SJSA1 (cell line): ENCODE measurements around the gene GH2. TPM values are rescaled to one million over a fixed set of nuclear protein-coding genes. Genes with fewer than 3 reads are reported as not detected.
"Not testable (repeated sequence)": the region's sequence is repeated elsewhere in the genome, so short reads cannot be mapped to it uniquely, and the experiment has no call there.

Experiments used
- DNase-seq, 2 experiments: peaks; one replicate each; pipeline ENCODE4 v3.0.0-alpha.2; 2015 to 2020; ENCODE audit warnings: low spot score in 2 of 2, low read depth in 1 of 2
- H3K27ac ChIP-seq: fragments of 250-450 bp; sonication (Bioruptor Pico); 2 replicates; pipeline ENCODE4 v1.5.1; 2020; ENCODE audit warnings: mild to moderate bottlenecking, moderate library complexity
- H3K27me3 ChIP-seq: fragments of 250-450 bp; sonication (Bioruptor Pico); replicated peaks from 2 replicates; pipeline ENCODE4 v1.5.1; 2020; ENCODE audit warnings: mild to moderate bottlenecking, moderate library complexity
- H3K36me3 ChIP-seq: fragments of 250-450 bp; sonication (Bioruptor Pico); 2 replicates; pipeline ENCODE4 v1.5.1; 2020; ENCODE audit warnings: mild to moderate bottlenecking
- H3K4me1 ChIP-seq: fragments of 250-450 bp; sonication (Bioruptor Pico); replicated peaks from 2 replicates; pipeline ENCODE4 v1.6.1; 2021; ENCODE audit warnings: mild to moderate bottlenecking
- H3K4me3 ChIP-seq: fragments of 250-450 bp; sonication (Bioruptor Pico); 2 replicates; pipeline ENCODE4 v1.5.1; 2020; ENCODE audit warnings: mild to moderate bottlenecking
- H3K9me3 ChIP-seq: fragments of 250-450 bp; sonication (Bioruptor Pico); replicated peaks from 2 replicates; pipeline ENCODE4 v1.5.1; 2020; ENCODE audit warnings: mild to moderate bottlenecking
- total RNA-seq: library from RNA; depleted of rRNA; stranded (reverse); fragments of >200 nt; shearing (Covaris generic); gene quantifications from 2 replicates; pipeline ENCODE4 v1.2.3, GENCODE V29; 2014

GH2 gene
- total RNA-seq, 1 experiment from 2014 or later = not detected

DNA sequence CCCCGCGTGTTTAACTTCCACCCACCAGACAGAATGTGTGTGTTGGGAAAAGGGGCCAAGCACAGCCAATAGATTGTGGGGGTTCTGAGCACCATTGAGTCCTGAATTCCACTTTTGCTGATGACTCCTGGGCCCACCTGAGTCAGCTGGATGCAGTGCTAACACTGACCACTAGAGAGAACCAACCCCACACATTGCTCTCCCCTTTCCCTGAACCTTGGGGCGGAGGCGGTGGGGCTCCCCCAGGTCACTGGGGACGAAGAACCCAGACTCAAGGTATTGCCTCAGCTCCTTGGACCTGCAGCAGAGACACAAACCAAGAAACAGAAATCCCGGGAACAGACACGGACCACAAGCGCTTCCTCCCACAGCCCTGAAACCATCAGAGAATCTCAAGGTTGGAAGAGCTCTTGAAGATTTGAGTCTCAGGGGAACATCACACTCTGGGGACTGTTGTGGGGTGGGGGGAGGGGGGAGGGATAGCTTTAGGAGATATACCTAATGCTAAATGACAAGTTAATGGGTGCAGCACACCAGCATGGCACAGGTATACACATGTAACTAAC lies 7.6 kb downstream of the GH2 start:
- DNase-seq, H3K36me3 ChIP-seq, H3K4me3 ChIP-seq, H3K9me3 ChIP-seq, H3K27ac ChIP-seq, H3K4me1 ChIP-seq, H3K27me3 ChIP-seq: not testable (repeated sequence)

GRCh38 chr17:63873577-63873976 lies 8.2 kb downstream of the GH2 start, which contains the start of gene CSH2:
CSH2 (minus strand) TSS chr17:63873677; CDS start chr17:63873614, 63 bp downstream.
- H3K36me3 ChIP-seq, H3K4me1 ChIP-seq, DNase-seq, H3K27me3 ChIP-seq, H3K27ac ChIP-seq, H3K4me3 ChIP-seq, H3K9me3 ChIP-seq: not testable (repeated sequence)

GRCh38 chr17:63871646-63872365 lies 9.9 kb downstream of the GH2 start:
- not testable (repeated sequence) for H3K4me3 ChIP-seq, H3K36me3 ChIP-seq, H3K27me3 ChIP-seq, DNase-seq, H3K4me1 ChIP-seq, H3K27ac ChIP-seq, H3K9me3 ChIP-seq

DNA sequence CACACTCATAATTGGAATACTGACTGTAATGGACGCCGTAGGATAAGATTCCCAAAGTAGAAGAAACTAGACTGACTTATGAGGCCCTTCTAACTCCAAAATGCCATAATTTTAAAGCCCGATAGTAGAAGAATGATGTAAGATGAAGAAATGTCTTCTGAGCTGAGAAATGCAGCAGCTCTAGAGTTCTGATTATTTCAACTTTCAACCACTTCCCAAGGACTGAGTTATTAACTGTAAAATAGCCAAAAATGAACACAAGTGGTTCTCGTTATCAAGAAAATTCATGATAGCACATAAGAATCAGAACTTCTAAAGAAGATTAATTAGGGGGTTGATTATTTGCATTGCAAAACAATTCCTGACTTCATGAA lies 11.5 kb downstream of the GH2 start:
- not testable (repeated sequence) for H3K27me3 ChIP-seq, DNase-seq, H3K36me3 ChIP-seq, H3K9me3 ChIP-seq, H3K4me3 ChIP-seq, H3K4me1 ChIP-seq, H3K27ac ChIP-seq

GRCh38 chr17:63869491-63870291 lies 12.1 kb downstream of the GH2 start:
- H3K36me3 ChIP-seq = not testable (repeated sequence)

GRCh38 chr17:63866625-63867024 lies 15.1 kb downstream of the GH2 start:
- DNase-seq, H3K36me3 ChIP-seq, H3K27ac ChIP-seq, H3K9me3 ChIP-seq, H3K4me3 ChIP-seq, H3K27me3 ChIP-seq, H3K4me1 ChIP-seq: not testable (repeated sequence)

More at GRCh38 chr17:63869491-63870291, 12.1 kb downstream of the GH2 start:
- H3K4me1 ChIP-seq, H3K9me3 ChIP-seq, H3K4me3 ChIP-seq, H3K27me3 ChIP-seq, H3K27ac ChIP-seq, DNase-seq: not testable (repeated sequence)

DNA sequence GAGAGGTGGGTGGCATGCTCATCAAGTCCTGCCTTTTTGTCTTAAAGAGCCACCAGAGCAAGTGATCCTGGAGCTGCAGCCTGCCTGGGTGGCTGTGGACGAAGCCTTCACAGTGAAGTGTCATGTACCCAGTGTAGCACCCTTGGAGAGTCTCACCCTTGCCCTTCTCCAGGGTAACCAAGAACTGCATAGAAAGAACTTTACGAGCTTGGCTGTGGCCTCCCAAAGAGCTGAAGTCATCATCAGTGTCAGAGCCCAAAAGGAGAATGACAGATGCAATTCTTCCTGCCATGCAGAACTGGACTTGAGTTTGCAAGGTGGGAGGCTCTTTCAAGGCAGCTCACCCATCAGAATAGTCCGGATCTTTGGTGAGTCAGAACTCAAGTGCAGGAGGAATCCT lies 22.5 kb downstream of the GH2 start:
- no peak overlapping the region for H3K27ac ChIP-seq
- H3K27me3 ChIP-seq = no peaks in the 10 kb centered on the region
- no peak for DNase-seq
- no peaks in the 10 kb centered on the region for H3K9me3 ChIP-seq
- no peaks in the 10 kb centered on the region for H3K36me3 ChIP-seq
- H3K4me3 ChIP-seq = no peak overlapping the region
- no peaks in the 10 kb centered on the region for H3K4me1 ChIP-seq

DNA sequence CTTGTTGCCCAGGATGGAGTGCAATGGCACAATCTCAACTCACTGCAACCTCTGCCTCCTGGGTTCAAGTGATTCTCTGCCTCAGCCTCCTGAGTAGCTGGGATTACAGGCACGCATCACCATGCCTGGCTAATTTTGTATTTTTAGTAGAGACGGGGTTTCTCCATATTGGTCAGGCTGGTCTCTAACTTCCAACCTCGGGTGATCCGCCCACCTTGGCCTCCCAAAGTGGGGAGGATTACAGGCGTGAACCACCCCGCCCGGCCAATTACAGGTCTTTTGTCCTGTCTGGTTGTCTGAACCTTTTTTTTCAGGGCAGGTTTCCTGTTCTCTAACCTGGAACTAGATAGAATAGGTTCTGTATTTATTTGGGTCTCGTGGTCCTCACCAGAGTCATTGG lies 25.3 kb downstream of the GH2 start:
- DNase-seq, H3K36me3 ChIP-seq, H3K27ac ChIP-seq, H3K4me1 ChIP-seq, H3K4me3 ChIP-seq, H3K9me3 ChIP-seq: not testable (repeated sequence)
- H3K27me3 ChIP-seq = peaks cover 12% of the 10 kb centered on the region

GRCh38 chr17:63855185-63855584 lies 26.6 kb downstream of the GH2 start:
- no peak overlapping the region for H3K4me3 ChIP-seq
- no peak for DNase-seq
- H3K4me1 ChIP-seq = no peaks in the 10 kb centered on the region
- H3K27me3 ChIP-seq = peaks cover 12% of the 10 kb centered on the region
- no peak overlapping the region for H3K27ac ChIP-seq
- H3K36me3 ChIP-seq = no peaks in the 10 kb centered on the region
- no peaks in the 10 kb centered on the region for H3K9me3 ChIP-seq

GRCh38 chr17:63854709-63855108 lies 27.0 kb downstream of the GH2 start:
- Histone ChIP-seq H3K27ac (no peak overlapping the region), H3K4me3 (no peak overlapping the region), H3K4me1 (no peaks in the 10 kb centered on the region), H3K9me3 (no peaks in the 10 kb centered on the region), H3K27me3 (peaks cover 12% of the 10 kb centered on the region), H3K36me3 (no peaks in the 10 kb centered on the region)
- no peak for DNase-seq

GRCh38 chr17:63853260-63853659 lies 28.5 kb downstream of the GH2 start:
- H3K4me3 ChIP-seq = no peak overlapping the region
- no peak for DNase-seq
- H3K27me3 ChIP-seq = peaks cover 12% of the 10 kb centered on the region
- H3K4me1 ChIP-seq = peaks cover 7% of the 10 kb centered on the region
- peaks cover 5% of the 10 kb centered on the region; the same call in 1 of the 2 replicates for H3K9me3 ChIP-seq
- no peaks in the 10 kb centered on the region for H3K36me3 ChIP-seq
- H3K27ac ChIP-seq = no peak overlapping the region

DNA sequence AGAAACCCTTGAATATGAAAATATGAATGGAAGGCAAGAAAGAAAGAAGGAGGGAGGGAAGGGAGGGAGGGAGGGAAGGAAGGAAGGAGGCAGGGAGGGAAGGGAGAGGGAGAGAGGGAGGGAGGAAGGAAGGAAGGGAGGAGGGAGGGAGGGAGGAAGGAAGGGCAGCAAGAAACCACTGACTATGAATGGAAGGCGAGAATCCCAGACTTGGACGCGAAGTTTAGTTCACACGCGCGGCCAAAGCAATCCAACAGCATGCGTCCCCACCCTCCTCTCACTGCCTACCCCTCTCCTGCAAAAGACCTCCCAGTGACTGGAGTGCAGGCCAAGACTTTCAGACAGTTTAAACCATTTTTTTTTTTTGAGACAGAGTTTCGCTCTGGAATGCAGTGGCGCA lies 31.3 kb downstream of the GH2 start:
- no peak overlapping the region for H3K4me3 ChIP-seq
- H3K27me3 ChIP-seq = peaks cover 12% of the 10 kb centered on the region
- H3K4me1 ChIP-seq = peaks cover 7% of the 10 kb centered on the region
- DNase-seq = no peak
- no peak overlapping the region for H3K27ac ChIP-seq
- no peaks in the 10 kb centered on the region for H3K36me3 ChIP-seq
- peaks cover 7% of the 10 kb centered on the region; the same call in 1 of the 2 replicates for H3K9me3 ChIP-seq

GRCh38 chr17:63848834-63849689 lies 32.7 kb downstream of the GH2 start:
- DNase-seq = peak; percentile 83 to 92
- Histone ChIP-seq H3K9me3 (peaks cover 7% of the 10 kb centered on the region; the same call in 1 of the 2 replicates), H3K4me3 (peak overlapping the region; percentile 12), H3K4me1 (peaks cover 7% of the 10 kb centered on the region), H3K36me3 (no peaks in the 10 kb centered on the region), H3K27me3 (peaks cover 12% of the 10 kb centered on the region), H3K27ac (peak overlapping the region; percentile 21; the same call in 1 of the 2 replicates)
